ENCODE results near the gene MPC1L. TPM values are rescaled to one million over a fixed set of nuclear protein-coding genes. Genes with fewer than 3 reads are reported as not detected.

Gene MPC1L
- total and polyA plus RNA-seq, 2 of the 8 experiments (the other 6 are each of a cell fraction or from before 2014, with no cell fraction given) = not detected

DNA sequence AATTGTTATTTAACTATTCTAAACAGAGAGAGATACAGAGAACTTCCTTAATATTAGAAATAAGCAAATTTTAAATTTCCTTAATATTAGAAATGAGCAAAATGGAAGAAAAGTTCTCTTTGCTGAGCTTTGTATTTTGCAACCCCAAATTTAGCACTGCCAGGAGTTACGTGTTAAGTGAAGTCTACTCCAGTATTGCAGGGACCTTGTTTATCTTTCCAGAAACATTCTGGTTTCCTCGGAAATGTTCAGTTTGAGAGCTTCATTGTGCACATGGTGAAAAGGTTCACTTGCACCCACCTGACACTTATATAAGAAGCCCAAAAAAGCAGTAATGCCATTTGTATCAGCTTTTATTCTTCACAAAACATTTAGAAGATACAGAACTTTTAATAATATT is 30.3 kb downstream of the MPC1L start (continued):
- TF ChIP-seq, protein P1, sequence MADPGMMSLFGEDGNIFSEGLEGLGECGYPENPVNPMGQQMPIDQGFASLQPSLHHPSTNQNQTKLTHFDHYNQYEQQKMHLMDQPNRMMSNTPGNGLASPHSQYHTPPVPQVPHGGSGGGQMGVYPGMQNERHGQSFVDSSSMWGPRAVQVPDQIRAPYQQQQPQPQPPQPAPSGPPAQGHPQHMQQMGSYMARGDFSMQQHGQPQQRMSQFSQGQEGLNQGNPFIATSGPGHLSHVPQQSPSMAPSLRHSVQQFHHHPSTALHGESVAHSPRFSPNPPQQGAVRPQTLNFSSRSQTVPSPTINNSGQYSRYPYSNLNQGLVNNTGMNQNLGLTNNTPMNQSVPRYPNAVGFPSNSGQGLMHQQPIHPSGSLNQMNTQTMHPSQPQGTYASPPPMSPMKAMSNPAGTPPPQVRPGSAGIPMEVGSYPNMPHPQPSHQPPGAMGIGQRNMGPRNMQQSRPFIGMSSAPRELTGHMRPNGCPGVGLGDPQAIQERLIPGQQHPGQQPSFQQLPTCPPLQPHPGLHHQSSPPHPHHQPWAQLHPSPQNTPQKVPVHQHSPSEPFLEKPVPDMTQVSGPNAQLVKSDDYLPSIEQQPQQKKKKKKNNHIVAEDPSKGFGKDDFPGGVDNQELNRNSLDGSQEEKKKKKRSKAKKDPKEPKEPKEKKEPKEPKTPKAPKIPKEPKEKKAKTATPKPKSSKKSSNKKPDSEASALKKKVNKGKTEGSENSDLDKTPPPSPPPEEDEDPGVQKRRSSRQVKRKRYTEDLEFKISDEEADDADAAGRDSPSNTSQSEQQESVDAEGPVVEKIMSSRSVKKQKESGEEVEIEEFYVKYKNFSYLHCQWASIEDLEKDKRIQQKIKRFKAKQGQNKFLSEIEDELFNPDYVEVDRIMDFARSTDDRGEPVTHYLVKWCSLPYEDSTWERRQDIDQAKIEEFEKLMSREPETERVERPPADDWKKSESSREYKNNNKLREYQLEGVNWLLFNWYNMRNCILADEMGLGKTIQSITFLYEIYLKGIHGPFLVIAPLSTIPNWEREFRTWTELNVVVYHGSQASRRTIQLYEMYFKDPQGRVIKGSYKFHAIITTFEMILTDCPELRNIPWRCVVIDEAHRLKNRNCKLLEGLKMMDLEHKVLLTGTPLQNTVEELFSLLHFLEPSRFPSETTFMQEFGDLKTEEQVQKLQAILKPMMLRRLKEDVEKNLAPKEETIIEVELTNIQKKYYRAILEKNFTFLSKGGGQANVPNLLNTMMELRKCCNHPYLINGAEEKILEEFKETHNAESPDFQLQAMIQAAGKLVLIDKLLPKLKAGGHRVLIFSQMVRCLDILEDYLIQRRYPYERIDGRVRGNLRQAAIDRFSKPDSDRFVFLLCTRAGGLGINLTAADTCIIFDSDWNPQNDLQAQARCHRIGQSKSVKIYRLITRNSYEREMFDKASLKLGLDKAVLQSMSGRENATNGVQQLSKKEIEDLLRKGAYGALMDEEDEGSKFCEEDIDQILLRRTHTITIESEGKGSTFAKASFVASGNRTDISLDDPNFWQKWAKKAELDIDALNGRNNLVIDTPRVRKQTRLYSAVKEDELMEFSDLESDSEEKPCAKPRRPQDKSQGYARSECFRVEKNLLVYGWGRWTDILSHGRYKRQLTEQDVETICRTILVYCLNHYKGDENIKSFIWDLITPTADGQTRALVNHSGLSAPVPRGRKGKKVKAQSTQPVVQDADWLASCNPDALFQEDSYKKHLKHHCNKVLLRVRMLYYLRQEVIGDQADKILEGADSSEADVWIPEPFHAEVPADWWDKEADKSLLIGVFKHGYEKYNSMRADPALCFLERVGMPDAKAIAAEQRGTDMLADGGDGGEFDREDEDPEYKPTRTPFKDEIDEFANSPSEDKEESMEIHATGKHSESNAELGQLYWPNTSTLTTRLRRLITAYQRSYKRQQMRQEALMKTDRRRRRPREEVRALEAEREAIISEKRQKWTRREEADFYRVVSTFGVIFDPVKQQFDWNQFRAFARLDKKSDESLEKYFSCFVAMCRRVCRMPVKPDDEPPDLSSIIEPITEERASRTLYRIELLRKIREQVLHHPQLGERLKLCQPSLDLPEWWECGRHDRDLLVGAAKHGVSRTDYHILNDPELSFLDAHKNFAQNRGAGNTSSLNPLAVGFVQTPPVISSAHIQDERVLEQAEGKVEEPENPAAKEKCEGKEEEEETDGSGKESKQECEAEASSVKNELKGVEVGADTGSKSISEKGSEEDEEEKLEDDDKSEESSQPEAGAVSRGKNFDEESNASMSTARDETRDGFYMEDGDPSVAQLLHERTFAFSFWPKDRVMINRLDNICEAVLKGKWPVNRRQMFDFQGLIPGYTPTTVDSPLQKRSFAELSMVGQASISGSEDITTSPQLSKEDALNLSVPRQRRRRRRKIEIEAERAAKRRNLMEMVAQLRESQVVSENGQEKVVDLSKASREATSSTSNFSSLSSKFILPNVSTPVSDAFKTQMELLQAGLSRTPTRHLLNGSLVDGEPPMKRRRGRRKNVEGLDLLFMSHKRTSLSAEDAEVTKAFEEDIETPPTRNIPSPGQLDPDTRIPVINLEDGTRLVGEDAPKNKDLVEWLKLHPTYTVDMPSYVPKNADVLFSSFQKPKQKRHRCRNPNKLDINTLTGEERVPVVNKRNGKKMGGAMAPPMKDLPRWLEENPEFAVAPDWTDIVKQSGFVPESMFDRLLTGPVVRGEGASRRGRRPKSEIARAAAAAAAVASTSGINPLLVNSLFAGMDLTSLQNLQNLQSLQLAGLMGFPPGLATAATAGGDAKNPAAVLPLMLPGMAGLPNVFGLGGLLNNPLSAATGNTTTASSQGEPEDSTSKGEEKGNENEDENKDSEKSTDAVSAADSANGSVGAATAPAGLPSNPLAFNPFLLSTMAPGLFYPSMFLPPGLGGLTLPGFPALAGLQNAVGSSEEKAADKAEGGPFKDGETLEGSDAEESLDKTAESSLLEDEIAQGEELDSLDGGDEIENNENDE (IDR thresholded peaks at IDR 0.05; ENCODE audit: insufficient replicate concordance, low read length) = no peak
- TF ChIP-seq CEBPB (IDR thresholded peaks at IDR 0.05; ENCODE audit: low read depth, low read length) = no peak
- TF ChIP-seq MAFK (IDR thresholded peaks at IDR 0.05; ENCODE audit: low read depth, low read length) = no peak
- TF ChIP-seq CHD2 (IDR thresholded peaks at IDR 0.05; ENCODE audit: low read length) = no peak
- TF ChIP-seq RNF2 (IDR thresholded peaks at IDR 0.05; ENCODE audit: borderline replicate concordance, low read depth, low read length, missing control alignments, poor library complexity, severe bottlenecking) = no peak
- TF ChIP-seq NANOG (IDR thresholded peaks at IDR 0.05; ENCODE audit: insufficient read depth, low read depth, low read length, poor library complexity, severe bottlenecking) = no peak
- no peak for TF ChIP-seq SP1 (IDR thresholded peaks at IDR 0.05; ENCODE audit: low read depth, low read length)
- no peak for TF ChIP-seq SIN3A (conservative IDR thresholded peaks at IDR 0.05 in 1 of 2, IDR thresholded peaks at IDR 0.05 in 1 of 2; ENCODE audit: low read depth in 1 of 2, low read length in 2 of 2)
- no peak for TF ChIP-seq POLR2AphosphoS5 (IDR thresholded peaks at IDR 0.05; ENCODE audit: low read depth, low read length)
- no peak for TF ChIP-seq SIX5 (IDR thresholded peaks at IDR 0.05; ENCODE audit: low read depth, low read length)
- TF ChIP-seq FOSL1 (IDR thresholded peaks at IDR 0.05; ENCODE audit: insufficient read depth, low read depth, low read length) = no peak
- TF ChIP-seq POLR2A (IDR thresholded peaks at IDR 0.05; ENCODE audit: control extremely low read depth in 1 of 2, low read depth in 2 of 2, low read length in 2 of 2) = no peak
- no peak for TF ChIP-seq SRF (IDR thresholded peaks at IDR 0.05; ENCODE audit: low read depth, low read length)
